ENCODE results near the gene AADAT.
A peak's percentile ranks its signal among the peaks of the same experiment; 100 is the strongest.

AADAT gene

DNA sequence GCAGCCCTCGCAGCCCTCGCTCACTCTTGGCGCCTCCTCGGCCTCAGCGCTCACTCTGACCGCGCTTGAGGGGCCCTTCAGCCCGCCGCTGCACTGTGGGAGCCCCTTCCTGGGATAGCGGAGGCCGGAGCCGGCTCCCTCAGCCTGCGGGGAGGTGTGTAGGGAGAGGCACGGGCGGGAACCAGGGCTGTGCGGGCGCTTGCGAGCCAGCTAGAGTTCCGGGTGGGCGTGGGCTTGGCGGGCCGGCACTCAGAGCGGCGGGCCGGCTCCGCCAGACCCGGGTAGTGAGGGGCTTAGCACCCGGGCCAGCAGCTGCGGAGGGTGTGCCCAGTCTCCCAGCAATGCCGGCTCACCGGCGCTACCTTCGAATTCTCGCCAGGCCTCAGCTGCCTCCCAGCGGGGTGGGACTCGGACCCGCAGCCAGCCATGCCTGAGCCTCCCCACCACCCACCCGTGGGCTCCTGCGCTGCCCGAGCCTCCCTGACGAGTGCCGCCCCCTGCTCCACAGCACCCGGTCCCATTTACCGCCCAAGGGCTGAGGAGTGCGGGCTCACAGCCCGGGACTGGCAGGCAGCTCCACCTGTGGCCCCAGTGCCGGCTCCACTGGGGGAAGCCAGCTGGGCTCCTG, 1.4 kb upstream of the AADAT start:
- no peak for DNase-seq (ENCODE audit: low read depth, low spot score)
- in situ Hi-C loops (cut with HindIII; ENCODE audit: low sequenced_read_pairs), result no loop called here
- TF ChIP-seq, protein P1, sequence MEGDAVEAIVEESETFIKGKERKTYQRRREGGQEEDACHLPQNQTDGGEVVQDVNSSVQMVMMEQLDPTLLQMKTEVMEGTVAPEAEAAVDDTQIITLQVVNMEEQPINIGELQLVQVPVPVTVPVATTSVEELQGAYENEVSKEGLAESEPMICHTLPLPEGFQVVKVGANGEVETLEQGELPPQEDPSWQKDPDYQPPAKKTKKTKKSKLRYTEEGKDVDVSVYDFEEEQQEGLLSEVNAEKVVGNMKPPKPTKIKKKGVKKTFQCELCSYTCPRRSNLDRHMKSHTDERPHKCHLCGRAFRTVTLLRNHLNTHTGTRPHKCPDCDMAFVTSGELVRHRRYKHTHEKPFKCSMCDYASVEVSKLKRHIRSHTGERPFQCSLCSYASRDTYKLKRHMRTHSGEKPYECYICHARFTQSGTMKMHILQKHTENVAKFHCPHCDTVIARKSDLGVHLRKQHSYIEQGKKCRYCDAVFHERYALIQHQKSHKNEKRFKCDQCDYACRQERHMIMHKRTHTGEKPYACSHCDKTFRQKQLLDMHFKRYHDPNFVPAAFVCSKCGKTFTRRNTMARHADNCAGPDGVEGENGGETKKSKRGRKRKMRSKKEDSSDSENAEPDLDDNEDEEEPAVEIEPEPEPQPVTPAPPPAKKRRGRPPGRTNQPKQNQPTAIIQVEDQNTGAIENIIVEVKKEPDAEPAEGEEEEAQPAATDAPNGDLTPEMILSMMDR (IDR thresholded peaks at IDR 0.05; ENCODE audit: low read depth, low read length), result no peak
- H3K4me3 ChIP-seq (ENCODE audit: low read depth, low read length), result no peak overlapping the region

DNA sequence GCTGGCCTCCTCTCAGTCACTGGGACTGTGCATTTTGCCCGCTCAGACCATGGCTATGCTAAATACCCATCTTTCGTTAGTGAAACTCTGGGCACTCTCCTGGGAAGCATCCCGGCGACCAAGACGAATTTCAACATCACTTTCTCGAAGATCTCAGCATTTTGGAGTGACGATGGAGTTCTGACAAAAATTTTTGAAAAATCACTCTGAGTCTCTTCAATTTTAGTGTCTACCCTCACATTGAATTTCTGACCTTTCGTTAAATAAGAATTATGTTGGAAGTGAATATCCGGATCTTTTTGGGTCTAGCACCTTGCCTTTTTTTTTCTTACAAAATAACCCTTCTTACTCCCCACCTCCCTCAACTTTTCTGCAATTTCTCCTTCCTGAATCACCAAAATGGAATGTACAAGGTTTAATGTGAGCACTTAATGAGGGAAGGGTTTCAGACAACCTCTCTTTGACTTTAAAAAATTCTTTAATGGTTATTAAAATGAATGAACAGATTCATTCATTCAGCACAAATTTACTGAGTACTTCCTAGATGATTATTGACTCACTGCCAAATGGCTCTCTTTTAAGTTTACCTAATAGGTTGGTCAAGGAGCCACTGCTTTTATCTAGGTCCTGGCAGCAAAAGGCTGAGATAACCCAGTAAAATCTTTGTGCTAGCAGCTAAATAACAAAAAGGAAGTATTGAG, 746 bp upstream of the AADAT start:
- DNase-seq (ENCODE audit: low read depth, low spot score), result no peak
- peak overlapping the region; percentile 67 for H3K4me3 ChIP-seq (ENCODE audit: low read depth, low read length)
- TF ChIP-seq, protein P1 (IDR thresholded peaks at IDR 0.05; ENCODE audit: low read depth, low read length), result no peak
- in situ Hi-C loops (cut with HindIII; ENCODE audit: low sequenced_read_pairs), result no loop called here

DNA sequence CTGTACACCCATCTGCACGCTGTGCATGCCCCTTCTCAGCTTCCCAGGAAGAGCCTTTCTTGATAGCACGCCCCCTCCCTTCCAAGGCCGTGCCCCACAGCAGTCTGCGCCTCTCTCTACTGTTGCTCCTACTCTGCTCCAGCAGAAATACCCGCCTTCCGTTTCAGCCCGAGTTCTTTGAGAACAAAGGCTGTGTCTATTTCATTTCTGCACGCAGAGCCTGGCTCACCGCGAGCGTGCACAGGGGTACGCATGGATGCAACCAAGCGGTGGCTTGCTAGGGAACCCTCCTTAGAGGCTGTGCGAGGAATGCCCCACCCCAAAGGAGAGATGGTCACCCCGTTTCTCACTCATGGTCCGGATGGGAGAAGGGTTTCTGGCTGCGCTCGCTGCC, 485 bp downstream of the AADAT start:
- DNase-seq (ENCODE audit: low read depth, low spot score), result peak; percentile 57

DNA sequence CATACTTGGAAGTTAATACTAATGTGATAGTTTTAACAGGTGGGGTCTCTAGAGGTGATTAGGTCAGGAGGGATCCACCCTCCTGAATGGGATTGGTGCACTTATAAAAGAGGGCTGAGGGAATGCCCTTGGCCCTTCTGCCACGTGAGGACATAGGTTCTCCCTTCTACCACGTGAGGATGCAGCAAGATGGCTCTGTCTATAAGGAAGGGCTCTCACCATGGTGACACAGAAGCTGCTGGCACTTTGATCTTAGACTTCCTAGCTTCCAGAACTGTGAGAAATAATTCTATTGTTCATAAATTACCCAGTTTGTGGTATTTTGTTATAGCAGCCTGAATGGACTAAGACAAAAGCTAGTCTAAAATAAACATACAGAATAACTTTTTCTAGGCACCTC, 1.0 kb downstream of the AADAT start:
- in situ Hi-C loops (cut with HindIII; ENCODE audit: low sequenced_read_pairs), result no loop called here
- TF ChIP-seq, protein P1 (IDR thresholded peaks at IDR 0.05; ENCODE audit: low read depth, low read length), result no peak
- peak overlapping the region; percentile 67 for H3K4me3 ChIP-seq (ENCODE audit: low read depth, low read length)
- DNase-seq (ENCODE audit: low read depth, low spot score), result no peak

More for the DNA sequence above, 485 bp downstream of the AADAT start:
- in situ Hi-C loops (cut with HindIII; ENCODE audit: low sequenced_read_pairs), result no loop called here
- H3K4me3 ChIP-seq (ENCODE audit: low read depth, low read length), result peak overlapping the region; percentile 67
- TF ChIP-seq, protein P1 (IDR thresholded peaks at IDR 0.05; ENCODE audit: low read depth, low read length), result no peak

DNA sequence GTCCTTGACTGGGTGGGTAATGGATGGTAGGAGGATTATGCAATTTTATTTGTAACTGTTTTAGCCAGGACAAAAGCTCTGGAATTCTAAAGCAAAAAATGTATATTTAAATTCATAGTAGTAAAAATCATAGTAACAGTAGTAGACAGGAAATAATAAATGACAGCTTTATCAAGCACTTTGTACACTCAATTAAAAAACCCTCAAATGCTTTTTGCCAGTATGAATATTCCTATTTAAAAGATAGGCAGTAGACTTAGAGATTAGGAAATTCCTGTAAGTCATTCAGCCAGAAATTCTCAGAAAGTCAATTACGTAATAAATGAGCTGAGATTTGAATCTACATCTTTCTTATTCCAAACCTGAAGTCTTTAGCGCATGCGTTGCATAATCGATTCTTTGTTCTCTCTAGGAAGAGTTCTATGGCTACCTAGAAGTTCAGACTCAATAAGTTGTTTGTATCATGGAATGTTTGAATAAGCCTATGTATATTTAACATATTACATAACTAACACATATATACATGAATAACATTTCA, 2.5 kb downstream of the AADAT start:
- in situ Hi-C loops (cut with HindIII; ENCODE audit: low sequenced_read_pairs), result no loop called here
- no peak for DNase-seq (ENCODE audit: low read depth, low spot score)
- no peak overlapping the region for H3K4me3 ChIP-seq (ENCODE audit: low read depth, low read length)
- TF ChIP-seq, protein P1 (IDR thresholded peaks at IDR 0.05; ENCODE audit: low read depth, low read length), result no peak

DNA sequence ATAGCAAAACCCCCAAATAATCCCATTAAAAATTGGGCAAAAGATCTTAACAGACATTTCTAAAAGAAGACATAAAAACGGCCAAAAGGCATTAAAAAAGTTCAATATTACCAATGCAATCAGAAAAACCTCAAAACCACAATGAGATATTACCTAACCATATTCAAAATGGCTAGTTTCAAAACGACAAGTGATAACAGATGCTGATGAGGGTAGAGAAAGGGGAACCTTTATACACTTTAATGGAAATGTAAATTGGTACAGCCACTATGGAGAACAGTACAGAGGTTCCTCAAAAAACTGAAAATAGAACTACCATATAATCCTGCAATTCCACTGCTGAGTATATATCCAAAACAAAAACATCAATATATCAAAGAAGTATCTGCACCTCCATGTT, 6.2 kb downstream of the AADAT start:
- in situ Hi-C loops (cut with HindIII; ENCODE audit: low sequenced_read_pairs), result no loop called here

More for the DNA sequence above, 6.2 kb downstream of the AADAT start:
- no peak overlapping the region for H3K4me3 ChIP-seq (ENCODE audit: low read depth, low read length)
- TF ChIP-seq, protein P1 (IDR thresholded peaks at IDR 0.05; ENCODE audit: low read depth, low read length), result no peak
- no peak for DNase-seq (ENCODE audit: low read depth, low spot score)
